GM12873 (cell line): ENCODE results near the gene AIP.

Experiments
- CTCF ChIP-seq: IDR thresholded peaks from 2 replicates; pipeline ENCODE4 v1.5.1; 2012; ENCODE audit warnings: low read depth, mild to moderate bottlenecking, moderate library complexity, low read length, control low read depth; ENCODE audit not compliant: insufficient read depth; ENCODE audit errors: missing control alignments

AIP gene

GRCh38 chr11:67437082-67437808 lies 45.6 kb upstream of the AIP start, which contains the start of gene PTPRCAP:
Gene PTPRCAP, minus strand, starts transcription at chr11:67437682. Its CDS starts 63 bp downstream, at chr11:67437619.
- TF ChIP-seq CTCF: no peak

GRCh38 chr11:67437809-67438157 lies 45.0 kb upstream of the AIP start:
- no peak for TF ChIP-seq CTCF

GRCh38 chr11:67438158-67438902 lies 44.5 kb upstream of the AIP start:
- TF ChIP-seq CTCF: no peak

GRCh38 chr11:67439321-67440228 lies 43.3 kb upstream of the AIP start:
- TF ChIP-seq CTCF: peak; percentile 45

GRCh38 chr11:67440229-67441097 lies 42.4 kb upstream of the AIP start:
- TF ChIP-seq CTCF: no peak

GRCh38 chr11:67441098-67441563 lies 41.7 kb upstream of the AIP start:
- TF ChIP-seq CTCF: peak; percentile 7
